HG03159 (cell line): ENCODE data around the gene RASL12.

Source experiments
- ATAC-seq: cut with Tn5 transposase; IDR thresholded peaks from one replicate; pipeline ENCODE4 v1.9.1; 2021; ENCODE audit warnings: mild to moderate bottlenecking, moderate library complexity; ENCODE audit not compliant: unreplicated experiment

RASL12 gene

DNA sequence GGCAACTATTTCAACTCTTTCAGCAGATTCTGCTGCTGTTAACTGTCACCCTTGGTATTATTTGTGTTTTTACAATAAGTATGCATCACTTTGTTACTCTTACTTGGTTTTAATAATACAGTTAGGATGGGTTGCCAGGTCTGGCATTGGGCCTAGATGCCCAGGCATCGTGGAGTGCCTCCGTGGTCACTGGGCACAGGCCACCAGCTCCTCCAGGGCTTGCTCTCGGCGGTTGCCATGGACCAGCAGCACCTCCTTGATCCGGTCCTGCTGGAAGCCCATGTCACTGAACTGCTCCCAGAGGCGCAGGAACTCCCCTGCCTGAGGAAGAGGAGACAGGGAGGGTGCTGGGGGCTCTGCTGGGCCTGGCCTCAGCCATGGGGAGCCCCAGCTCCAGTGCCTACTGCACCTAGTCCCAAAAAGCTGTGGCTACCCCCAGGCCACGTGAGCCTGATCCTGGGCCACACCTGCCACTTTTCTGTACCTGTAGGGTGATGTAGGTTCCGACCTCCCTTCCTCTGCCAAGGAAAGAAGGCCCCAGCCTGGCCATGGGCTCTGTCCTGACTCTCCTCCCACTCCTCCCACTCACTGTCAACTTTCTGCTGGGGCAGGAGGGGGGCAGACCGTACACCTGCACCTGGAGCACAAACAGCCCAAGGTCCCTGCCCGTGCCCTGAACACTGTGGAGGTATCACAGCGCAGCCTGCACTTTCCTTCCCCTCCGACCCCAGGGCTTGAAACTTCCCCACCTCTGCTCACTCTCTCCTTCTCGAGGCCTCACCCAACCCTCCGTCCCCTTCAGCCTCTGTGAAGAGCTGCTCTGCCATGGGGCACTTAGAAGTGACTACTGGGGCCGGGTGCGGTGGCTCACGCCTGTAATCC, 25.4 kb upstream of the RASL12 start:
- no peak for ATAC-seq

DNA sequence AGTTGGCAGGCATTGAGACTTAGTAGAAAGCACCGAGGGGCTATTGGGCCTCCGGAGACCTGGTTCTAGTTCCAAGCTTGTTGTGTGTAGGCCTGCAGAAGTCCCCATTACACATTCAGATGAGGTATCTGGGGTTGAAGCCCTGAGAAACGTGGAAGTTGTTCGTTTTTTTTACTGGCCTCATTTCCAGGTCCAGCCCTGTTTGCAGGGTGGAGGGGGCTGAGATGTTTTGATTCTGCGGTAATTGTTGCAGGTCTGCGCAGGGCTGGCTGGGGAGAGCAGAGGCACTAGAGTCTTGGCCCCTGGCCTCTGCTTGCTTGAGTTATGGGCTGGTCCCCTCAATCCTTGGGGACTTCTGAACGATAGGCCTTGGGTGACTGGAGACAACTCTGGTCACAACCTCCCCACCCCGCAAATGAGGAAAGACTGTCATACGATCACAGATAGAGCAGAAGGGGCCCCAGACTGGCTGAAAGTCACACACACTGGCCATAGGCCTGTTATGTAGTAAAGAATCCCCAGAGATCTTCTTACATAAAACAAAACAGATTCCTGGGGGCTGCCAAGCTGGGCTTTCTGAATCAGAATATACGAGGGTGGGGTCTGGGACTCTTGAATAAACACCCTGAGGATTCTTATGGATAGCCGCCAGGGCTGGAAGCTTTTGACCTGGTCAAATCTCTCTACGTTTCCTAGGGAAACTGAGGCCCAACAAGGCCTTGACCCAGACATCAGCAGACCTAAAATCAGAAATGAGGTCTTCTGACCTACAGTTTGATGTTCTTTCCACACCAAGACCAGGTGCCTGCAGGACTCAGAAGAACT, 24.4 kb upstream of the RASL12 start:
- no peak for ATAC-seq

DNA sequence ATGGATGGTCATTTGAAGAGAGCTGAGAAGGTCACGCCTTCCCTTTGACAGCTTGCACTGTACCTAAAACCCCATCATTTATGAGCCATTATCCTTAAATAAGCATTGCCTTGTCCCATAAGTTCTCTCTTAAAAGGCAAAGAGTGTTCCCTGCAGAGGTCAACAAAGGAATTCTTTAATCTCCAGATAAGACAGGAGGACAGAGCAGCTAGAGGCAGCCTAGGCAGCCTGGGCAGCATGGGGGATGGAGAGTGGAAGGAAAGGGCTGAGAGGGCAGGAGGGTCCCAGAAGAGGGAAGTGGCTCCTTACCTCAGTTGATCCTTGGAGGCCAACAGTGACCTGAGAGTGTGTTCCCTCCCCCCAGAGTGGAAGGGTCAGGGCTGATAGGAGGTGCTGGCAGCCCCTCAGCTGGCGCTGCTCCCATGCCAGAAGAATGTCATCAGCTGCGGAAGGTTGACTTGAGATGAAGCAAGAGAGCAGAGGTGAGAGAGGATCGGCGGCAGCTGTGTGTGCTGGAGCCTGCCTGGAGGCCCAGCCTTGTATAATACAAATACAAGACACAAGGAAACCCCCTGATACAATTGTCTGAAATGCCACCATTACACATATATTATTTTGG, 21.5 kb upstream of the RASL12 start:
- ATAC-seq = no peak

DNA sequence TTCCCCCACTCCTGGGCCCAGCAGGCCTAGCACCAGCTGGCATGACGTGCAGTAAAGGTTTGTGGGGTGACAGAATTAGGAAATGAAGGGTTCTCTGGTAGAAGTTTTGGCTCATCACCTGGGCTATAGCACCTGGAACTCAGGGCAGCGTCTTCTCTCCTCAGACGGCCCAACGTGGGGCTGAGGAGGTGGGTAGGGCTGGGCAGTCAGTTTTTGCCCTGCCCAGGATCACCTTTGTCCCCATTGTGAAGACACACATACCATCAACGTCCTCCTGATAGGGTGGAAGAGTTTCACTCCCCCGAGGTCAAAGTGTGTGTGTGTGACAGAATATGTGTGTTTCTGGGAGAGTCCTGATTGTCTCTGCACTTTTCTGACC, 20.8 kb upstream of the RASL12 start:
- ATAC-seq = no peak

DNA sequence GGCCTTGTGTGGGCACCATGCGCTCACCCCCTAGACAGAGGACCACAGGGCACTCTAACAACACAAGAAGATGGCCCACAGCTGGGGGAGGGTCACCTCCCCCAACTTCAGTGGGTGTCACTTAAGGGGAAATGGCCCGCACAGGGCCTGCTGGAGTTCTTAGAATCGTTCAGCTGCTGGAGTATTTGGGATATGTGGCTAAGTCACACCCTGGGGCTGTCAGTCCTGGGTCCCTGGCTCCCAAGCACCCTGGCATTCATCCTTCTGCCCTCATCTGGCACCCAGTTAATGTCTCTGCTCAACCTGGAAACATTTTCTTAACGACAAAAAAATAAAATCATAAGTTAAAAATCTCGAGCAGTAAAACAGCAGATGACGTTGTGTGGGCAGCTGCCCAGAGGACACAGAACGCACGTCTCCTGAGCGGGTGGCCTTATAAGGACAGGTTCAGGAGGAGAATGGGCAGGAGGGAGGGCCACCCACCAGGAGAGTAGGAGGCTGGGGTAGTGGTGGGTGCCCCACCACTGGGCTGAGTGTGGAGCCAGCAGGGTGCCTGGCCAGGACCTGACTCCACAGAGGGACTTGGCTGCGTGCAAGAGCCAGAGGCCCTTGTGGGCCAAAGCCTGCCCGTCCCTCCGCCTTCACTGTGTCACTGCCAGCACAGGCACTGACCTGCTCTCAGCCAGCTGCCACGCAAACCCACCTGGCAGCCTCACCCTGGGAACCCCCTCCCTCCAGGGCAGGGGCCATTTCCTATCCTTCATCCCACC, 20.3 kb upstream of the RASL12 start:
- no peak for ATAC-seq

DNA sequence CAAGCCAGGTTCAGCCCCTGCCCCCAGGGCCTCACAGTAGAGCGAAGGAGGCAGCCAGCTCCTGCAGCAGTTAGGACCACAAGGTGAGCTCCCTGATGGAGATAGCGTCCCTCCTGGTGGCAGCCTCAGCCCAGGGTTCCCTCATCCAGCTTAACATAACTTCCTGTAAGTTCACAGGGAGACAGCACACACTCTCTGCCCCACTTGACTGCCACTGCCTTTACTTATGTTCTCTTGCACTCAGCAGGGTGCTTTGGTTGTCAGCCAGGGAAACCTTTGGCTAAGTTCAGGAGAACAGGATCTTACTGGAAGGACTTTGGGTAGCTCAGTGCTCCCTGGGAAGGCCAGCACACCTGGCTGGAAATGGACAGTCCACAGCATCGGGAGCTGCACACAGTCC, 19.6 kb upstream of the RASL12 start:
- ATAC-seq = no peak

DNA sequence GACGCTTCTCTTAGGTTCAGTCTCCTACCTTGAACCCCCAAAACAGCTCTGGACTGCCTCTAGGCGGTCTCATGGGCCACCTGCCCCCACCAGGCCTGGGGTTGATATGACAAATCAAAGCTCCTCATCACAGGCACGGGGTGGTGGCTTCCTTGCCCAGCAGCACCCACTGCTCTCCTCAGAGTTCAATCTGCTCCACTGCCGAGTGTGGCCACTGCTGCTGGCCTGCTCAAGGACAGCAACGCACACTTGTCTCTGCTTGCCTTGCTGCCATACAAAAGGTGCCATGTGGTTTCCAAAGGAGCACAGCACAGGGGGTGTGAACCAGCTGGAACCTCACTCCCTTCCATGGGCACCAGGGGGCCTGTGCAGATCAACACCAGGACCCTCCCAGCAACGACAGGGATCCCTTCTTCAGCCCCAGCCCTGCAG, 18.9 kb upstream of the RASL12 start:
- no peak for ATAC-seq

DNA sequence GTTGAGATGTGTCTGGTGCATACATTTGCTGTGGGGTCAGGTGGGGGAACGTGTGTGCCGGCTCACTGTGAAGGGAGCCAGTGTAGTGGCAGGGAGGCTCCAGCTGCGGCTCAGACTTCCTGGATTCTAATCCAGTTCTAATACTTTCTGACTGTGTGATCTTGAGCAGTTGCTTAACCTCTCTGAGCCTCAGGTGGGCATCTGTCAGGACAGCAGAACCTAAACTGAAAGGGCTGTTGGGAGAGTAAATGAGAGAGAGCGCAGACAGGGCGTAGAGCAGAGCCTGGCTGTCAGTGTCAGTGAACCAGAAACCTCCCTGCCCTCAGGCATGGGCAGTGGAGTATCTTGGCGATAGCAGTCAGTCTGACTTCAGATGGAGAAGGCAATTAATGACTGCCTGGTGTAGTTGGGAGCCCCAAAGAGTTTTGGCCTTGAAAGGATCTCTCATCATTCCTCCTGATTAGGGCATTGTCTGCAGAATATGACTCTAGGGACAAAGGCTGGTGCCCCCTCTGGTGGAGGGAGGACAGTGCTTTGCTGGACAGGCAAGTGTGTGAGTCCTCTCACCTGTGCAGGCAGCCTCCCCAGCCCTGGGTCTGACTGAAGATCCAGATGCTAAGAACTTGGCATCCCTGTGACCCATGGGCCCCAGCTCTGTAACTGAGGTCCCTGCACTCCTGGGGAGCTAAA, 18.3 kb upstream of the RASL12 start:
- no peak for ATAC-seq

DNA sequence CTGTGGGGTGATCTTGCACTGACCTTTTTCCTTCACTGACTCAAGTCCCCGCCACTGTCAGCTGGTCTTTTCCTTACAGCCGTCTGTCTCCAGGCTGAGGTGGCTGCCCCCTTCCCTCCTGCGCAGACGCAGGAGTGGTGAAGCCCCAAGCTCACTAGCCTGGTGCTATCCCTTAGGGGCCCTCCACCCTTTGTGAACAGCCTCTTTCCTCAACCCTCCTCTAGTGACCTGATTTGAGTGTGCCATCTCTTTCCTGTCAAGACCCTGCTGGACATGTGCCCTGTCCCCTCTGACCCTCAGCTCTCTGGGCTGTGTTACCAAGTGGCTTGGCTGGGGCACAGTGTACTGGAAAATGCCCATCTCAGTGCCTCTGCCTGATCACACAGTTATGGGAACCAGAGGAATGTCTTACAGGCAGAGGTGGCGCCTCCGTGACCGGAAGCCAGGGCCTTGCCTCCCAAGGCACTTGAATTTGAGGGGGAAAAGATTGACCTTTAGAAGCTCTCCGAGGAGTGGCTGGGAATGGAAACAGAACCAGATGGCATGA, 17.5 kb upstream of the RASL12 start:
- ATAC-seq = no peak

DNA sequence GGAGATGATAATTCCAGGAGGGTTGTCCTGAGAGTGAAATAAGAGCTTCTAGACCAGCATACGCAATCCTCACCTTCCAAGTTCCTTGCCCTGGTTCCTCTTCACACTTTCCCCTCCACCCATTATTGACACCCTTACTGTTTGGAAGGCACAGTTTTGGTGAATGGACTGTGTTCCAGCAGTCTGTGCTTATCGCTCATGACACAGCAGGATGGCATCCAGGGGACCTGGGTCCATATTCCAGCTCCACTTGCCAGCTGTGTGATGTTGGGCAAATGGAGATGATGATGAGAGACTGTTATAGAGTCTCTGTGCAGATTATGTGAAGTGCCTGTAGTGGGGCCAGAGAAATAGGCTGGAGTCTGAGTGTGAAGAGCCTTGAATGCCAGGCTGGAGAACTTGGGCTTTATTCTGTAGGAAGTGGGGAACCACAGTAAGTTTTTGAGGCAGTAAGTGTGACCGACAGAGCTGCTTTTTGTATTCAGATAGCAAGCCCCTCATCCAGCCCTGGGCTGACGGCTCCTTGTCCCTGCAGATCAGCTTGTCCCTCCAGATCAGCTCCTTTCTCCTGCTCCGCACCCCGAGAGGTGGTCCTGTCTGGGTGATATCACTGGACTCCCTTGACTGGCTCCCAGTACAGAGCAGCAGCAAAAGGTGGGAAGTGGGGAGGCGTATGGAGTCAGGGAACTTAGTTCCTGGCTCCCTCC, 16.9 kb upstream of the RASL12 start:
- ATAC-seq = no peak

DNA sequence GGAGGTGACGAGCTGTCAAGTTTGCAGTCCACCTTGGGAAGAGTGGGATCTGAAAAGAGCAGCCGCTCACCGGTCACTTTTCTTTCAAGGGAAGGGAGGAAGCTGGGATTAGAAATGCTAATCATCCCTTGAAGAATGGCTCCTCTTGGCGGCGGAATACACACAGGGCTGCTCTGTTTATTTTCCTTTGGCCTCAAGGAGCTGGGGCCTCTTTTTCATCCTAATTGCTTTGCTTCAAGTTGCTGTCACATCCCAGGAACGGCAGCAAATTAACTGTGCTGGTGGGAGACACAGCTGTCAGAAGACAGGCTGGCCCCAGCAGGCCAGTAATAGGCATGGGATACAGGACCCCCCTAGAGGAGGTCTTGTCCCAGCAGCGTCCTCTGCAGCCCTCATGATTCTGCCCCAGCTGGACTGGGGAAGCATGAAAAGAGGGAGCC, 15.5 kb upstream of the RASL12 start:
- ATAC-seq = no peak

DNA sequence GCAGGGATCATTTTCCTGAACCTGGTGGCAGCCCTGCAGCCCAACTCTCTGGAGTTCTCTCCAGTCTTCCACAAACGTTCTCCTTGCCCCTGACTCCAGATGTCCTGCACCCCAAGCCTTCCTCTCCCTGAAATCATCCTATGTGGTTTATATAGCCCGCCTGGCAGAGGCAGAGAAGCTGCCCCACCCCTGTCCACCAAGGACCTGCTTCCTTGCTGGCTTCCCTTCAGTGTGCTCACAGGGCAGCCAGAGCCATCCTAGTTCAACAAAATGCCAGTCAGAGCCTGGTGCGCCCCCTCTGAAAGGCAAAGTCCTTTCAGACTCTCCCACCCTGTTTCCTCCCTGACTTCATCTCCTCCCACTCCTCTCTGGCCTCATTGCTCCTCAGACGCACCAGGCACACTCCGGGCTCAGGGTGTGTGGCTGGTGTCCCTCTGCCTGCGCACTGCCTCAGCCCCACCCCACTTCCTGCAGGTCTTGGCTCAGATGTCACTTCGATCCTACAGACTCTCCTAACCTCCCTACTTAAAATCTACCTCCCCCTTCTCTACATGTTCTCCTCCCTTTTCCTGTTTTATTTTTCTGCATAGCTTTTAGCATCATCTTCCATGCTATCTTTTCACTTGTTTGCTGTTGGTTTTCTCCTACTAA, 14.6 kb upstream of the RASL12 start:
- no peak for ATAC-seq

DNA sequence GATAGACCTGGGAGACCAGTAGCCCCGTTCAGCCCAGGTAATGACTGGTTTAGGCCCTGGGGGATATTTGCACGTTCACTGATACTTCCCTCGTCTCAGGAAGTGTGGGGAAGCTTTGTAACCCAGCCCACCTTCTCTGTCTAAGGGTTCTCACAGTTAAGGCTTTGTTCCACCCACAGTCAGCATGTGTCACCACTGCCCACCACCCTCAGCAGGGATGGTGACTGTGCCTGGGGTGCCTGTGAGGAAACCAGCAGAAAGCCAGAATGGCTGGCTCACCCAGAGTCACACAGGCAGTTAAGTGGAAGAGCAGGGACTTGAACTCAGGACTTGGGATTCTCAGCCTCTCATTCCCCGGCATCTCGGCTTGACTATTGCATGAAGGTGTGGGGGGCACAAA, 14.0 kb upstream of the RASL12 start:
- no peak for ATAC-seq

DNA sequence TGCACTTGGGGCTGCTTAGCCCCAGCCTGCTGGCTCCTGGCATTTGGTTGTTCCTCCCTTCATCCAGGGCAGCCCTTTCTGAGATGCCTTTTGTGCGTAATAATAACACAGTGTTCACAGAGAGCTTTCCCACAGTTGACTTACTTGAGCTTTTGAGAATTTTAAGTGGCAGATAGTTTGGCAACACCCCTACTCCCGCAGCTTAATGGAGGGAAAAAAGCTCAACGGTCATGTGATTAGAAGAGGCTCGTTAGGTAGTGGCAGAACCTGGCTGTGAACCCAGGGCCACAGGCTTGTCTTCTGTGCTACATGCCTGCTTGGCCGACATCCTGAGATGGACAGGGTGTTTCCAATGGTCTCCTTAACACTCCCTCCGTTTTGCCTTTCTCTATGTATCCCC, 13.5 kb upstream of the RASL12 start:
- ATAC-seq = no peak

DNA sequence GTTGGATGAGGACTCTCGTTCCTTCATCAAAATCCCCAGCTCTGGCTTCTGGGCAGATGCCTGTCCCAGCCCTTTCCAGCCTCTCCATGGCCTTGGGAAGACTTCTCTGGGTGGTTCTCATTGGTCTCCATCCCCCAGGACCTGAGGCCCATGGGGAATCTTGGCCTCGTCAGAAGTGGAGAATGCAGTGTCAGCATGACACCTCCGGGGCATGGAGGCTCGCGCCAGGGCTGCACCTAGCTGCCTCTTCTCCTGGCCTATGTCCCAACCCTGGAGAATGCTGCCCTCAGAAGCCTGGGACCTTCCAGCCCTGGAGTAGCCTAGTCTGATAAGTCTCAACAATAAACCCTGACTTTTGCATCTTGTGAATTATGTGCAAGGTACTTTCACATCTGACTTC, 11.8 kb upstream of the RASL12 start:
- no peak for ATAC-seq

DNA sequence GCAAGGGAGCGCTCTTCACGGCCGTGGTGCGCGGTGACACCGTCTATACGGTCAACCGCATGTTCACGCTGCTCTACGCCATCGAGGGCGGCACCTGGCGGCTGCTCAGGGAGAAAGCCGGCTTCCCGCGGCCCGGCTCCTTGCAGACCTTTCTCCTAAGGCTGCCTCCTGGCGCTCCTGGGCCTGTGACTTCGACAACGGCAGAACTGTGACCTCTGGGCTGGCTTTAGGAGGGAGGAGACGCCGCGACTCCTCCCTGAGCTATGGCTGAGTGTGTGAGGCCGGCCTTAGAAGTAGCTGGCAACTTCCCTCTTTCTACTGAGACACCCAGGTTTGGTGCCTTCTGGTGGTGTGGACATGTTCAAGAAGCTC, 10.2 kb upstream of the RASL12 start:
- no peak for ATAC-seq

DNA sequence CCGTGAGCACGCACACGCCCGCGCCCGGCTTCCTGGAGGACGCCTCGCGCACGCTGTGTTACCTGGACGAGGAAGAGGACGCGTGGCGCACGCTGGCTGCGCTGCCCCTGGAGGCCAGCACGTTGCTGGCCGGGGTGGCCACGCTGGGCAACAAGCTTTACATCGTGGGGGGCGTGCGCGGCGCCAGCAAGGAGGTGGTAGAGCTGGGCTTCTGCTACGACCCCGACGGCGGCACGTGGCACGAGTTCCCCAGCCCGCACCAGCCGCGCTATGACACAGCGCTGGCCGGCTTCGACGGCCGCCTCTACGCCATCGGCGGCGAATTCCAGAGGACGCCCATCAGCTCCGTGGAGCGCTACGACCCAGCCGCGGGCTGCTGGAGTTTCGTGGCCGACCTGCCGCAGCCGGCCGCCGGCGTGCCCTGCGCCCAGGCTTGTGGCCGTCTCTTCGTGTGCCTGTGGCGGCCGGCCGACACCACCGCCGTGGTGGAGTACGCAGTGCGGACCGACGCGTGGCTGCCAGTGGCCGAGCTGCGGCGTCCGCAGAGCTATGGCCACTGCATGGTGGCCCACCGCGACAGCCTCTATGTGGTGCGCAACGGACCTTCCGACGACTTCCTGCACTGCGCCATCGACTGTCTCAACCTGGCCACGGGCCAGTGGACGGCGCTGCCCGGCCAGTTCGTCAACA, 9.6 kb upstream of the RASL12 start:
- no peak for ATAC-seq

DNA sequence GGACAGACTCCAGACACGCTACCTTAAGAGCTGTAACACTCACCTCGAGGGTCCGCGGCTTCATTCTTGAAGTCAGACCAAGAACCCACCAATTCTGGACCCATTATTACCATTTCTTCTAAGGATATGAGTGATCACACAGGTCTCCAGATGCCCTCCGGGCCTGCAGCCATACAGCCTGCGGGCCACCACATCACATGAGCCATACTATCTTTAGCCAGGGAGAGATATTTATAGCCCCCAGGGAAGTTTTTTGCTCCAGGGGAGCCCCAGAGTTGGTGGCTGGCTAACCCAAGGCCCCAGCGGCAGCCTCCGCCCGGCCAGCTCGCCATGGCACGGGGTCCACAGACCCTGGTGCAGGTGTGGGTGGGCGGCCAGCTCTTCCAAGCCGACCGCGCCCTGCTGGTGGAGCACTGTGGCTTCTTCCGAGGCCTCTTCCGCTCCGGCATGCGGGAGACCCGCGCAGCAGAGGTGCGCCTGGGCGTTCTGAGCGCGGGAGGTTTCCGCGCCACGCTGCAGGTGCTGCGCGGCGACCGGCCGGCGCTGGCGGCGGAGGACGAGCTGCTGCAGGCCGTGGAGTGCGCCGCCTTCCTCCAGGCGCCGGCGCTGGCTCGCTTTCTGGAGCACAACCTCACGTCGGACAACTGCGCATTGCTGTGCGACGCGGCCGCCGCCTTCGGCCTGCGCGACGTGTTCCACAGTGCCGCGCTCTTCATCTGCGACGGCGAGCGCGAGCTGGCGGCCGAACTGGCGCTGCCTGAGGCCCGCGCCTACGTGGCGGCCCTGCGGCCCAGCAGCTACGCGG, 8.9 kb upstream of the RASL12 start, which contains the start of gene KBTBD13:
Gene KBTBD13, plus strand, starts transcription at position 261 of the 805 bp plus-strand sequence. Its CDS starts 70 bp downstream, at position 331.
- no peak for ATAC-seq
